ENCODE measurements around the gene UBE2U.

DNA sequence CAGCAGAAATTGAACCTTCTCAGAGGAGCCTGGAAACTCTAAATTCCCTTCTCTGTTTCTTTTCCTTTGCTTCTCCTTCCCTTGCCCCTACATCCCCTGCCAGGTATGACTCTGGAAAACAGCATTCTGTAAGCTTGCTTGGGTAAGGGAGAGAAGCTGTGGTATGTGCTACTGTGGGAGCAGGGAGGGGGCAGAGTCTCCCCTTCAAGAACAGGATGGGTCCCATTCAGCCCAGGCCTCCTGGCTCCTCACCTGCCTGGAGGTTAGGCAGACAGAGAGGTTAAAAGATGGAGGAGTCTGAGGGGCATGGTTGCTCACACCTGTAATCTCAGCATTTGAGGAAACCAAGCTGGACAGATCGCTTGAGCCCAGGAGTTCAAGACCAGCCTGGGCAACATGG is 40.6 kb upstream of the UBE2U start:
- no peak for TF ChIP-seq GATA3 (IDR thresholded peaks at IDR 0.05; ENCODE audit: low read depth, low read length)
- TF ChIP-seq GATA2 (IDR thresholded peaks at IDR 0.05; ENCODE audit: low read depth, low read length): no peak
